IMR-90 (cell line): ENCODE data around the gene INPP4A. TPM values are rescaled to one million over a fixed set of nuclear protein-coding genes. Genes with fewer than 3 reads are reported as not detected.

Experiments
- ATAC-seq: fragments of 200-7000 bp; cut with Tn5 transposase; 2 replicates; pipeline ENCODE4 v1.9.1; 2020; ENCODE audit warnings: low read depth, mild to moderate bottlenecking, moderate library complexity
- BruUV-seq: library from RNA; stranded (reverse); fragments of 400-500 nt; replicated peaks from 2 replicates; lab custom pipeline; 2021; lab: Mats Ljungman, UMichigan
- CTCF ChIA-PET: fragments of 300-600 bp; formaldehyde crosslinking; extraction: SDS; loops from one replicate; lab custom pipeline; 2021; ENCODE audit warnings: antibody characterized with exemption; lab: Yijun Ruan, JAX
- POLR2A ChIA-PET: fragments of 300-600 bp; sonication (Branson Sonifier 250); formaldehyde crosslinking; loops from one replicate; lab custom pipeline; 2022; ENCODE audit warnings: antibody characterized with exemption; ENCODE audit not compliant: unreplicated experiment; lab: Charles Lee
- DNase-seq: peaks from one replicate; pipeline ENCODE4 v3.0.0; 2013
- H2AFZ ChIP-seq: replicated peaks from 2 replicates; pipeline ENCODE3; 2013; ENCODE audit warnings: low read length, mild to moderate bottlenecking; ENCODE audit not compliant: poor library complexity
- H2AK5ac ChIP-seq: 2 replicates; pipeline ENCODE4 v1.6.1; 2013; ENCODE audit warnings: low read depth, low read length, inconsistent platforms
- H2AK9ac ChIP-seq: replicated peaks from 2 replicates; pipeline ENCODE3; 2013; ENCODE audit warnings: mild to moderate bottlenecking, low read depth, low read length, moderate library complexity; ENCODE audit not compliant: poor library complexity
- H2BK120ac ChIP-seq: 2 replicates; pipeline ENCODE4 v1.6.1; 2013; ENCODE audit warnings: low read depth, low read length, inconsistent platforms
- H2BK15ac ChIP-seq: 3 replicates; pipeline ENCODE4 v1.6.1; 2013; ENCODE audit warnings: low read depth, low read length, inconsistent platforms
- H2BK20ac ChIP-seq: 2 replicates; pipeline ENCODE4 v1.6.1; 2013; ENCODE audit warnings: low read depth, mild to moderate bottlenecking, inconsistent platforms, low read length, moderate library complexity
- H2BK5ac ChIP-seq: 2 replicates; pipeline ENCODE4 v1.6.1; 2013; ENCODE audit warnings: mild to moderate bottlenecking, low read depth, low read length, inconsistent platforms; ENCODE audit not compliant: poor library complexity, severe bottlenecking
- H3K14ac ChIP-seq: replicated peaks from 2 replicates; pipeline ENCODE4 v1.6.1; 2013; ENCODE audit warnings: low read depth, low read length, inconsistent platforms
- H3K18ac ChIP-seq: 2 replicates; pipeline ENCODE4 v1.6.1; 2013; ENCODE audit warnings: low read depth, low read length, control low read depth
- H3K23ac ChIP-seq: 2 replicates; pipeline ENCODE4 v1.6.1; 2013; ENCODE audit warnings: low read depth, low read length, inconsistent platforms
- H3K27ac ChIP-seq: 2 replicates; pipeline ENCODE4 v1.5.1; 2013; ENCODE audit warnings: mild to moderate bottlenecking, control low read depth, low read length; ENCODE audit not compliant: insufficient read depth
- H3K27me3 ChIP-seq: 2 replicates; pipeline ENCODE4 v1.6.1; 2013; ENCODE audit warnings: low read length; ENCODE audit not compliant: control insufficient read depth, insufficient read depth
- H3K36me3 ChIP-seq: 2 replicates; pipeline ENCODE4 v1.6.1; 2013; ENCODE audit warnings: low read length, mixed read lengths; ENCODE audit not compliant: control insufficient read depth, insufficient read depth
- H3K4ac ChIP-seq: 2 replicates; pipeline ENCODE4 v1.6.1; 2013; ENCODE audit warnings: low read depth, low read length, inconsistent platforms
- H3K4me1 ChIP-seq: 2 replicates; pipeline ENCODE4 v1.6.1; 2013; ENCODE audit warnings: low read length, mixed read lengths; ENCODE audit not compliant: control insufficient read depth, insufficient read depth
- H3K4me2 ChIP-seq: 2 replicates; pipeline ENCODE4 v1.6.1; 2013; ENCODE audit warnings: low read depth, mild to moderate bottlenecking, control low read depth, low read length, moderate library complexity
- H3K4me3 ChIP-seq: 2 replicates; pipeline ENCODE4 v1.5.1; 2013; ENCODE audit warnings: low read depth, mild to moderate bottlenecking, control low read depth, low read length, moderate library complexity; ENCODE audit not compliant: insufficient read depth
- H3K56ac ChIP-seq: 2 replicates; pipeline ENCODE4 v1.6.1; 2013; ENCODE audit warnings: low read length, inconsistent platforms; ENCODE audit not compliant: insufficient read depth; ENCODE audit errors: extremely low read depth
- H3K79me1 ChIP-seq, 2 experiments: 2 replicates each; pipeline ENCODE4 v1.6.1; 2013; ENCODE audit warnings: low read length in 2 of 2, inconsistent platforms in 1 of 2, low read depth in 1 of 2
- H3K9ac ChIP-seq: 2 replicates; pipeline ENCODE4 v1.6.1; 2013; ENCODE audit warnings: low read depth, low read length, control low read depth
- H3K9me1 ChIP-seq: 2 replicates; pipeline ENCODE4 v1.6.1; 2013; ENCODE audit warnings: low read length, inconsistent platforms; ENCODE audit not compliant: insufficient read depth
- H3K9me3 ChIP-seq: 2 replicates; pipeline ENCODE4 v1.6.1; 2013; ENCODE audit warnings: low read length; ENCODE audit not compliant: control insufficient read depth, insufficient read depth
- H4K20me1 ChIP-seq: 2 replicates; pipeline ENCODE4 v1.6.1; 2013; ENCODE audit warnings: low read length, inconsistent platforms; ENCODE audit not compliant: insufficient read depth
- H4K5ac ChIP-seq: 2 replicates; pipeline ENCODE4 v1.6.1; 2013; ENCODE audit warnings: mild to moderate bottlenecking, low read depth, low read length, control low read depth
- H4K8ac ChIP-seq, 2 experiments: 2 replicates each; pipeline ENCODE4 v1.6.1; 2013; ENCODE audit warnings: low read depth in 2 of 2, low read length in 2 of 2, control low read depth in 1 of 2, inconsistent platforms in 1 of 2
- H4K91ac ChIP-seq: 2 replicates; pipeline ENCODE4 v1.6.1; 2013; ENCODE audit warnings: low read depth, low read length, inconsistent platforms; ENCODE audit not compliant: insufficient read depth
- BHLHE40 ChIP-seq: fragments of 150-350 bp; IDR thresholded peaks from 2 replicates; pipeline ENCODE4 v1.6.1; 2016; ENCODE audit warnings: mild to moderate bottlenecking, low read depth, low read length
- CEBPB ChIP-seq: IDR thresholded peaks from 2 replicates; pipeline ENCODE4 v1.6.1; 2012; ENCODE audit warnings: low read depth, low read length, improper control_type of control experiment
- CHD1 ChIP-seq: IDR thresholded peaks from 2 replicates; pipeline ENCODE4 v1.6.1; 2012; ENCODE audit warnings: low read depth, low read length, improper control_type of control experiment
- CTCF ChIP-seq: conservative IDR thresholded peaks from 2 replicates; pipeline ENCODE4 v1.5.1; 2012; ENCODE audit warnings: mild to moderate bottlenecking, low read depth, low read length, improper control_type of control experiment
- ELK1 ChIP-seq: fragments of 150-350 bp; IDR thresholded peaks from 2 replicates; pipeline ENCODE4 v1.6.1; 2016; ENCODE audit warnings: low read depth, mild to moderate bottlenecking, low read length, moderate library complexity, borderline replicate concordance
- FOS ChIP-seq: fragments of 150-350 bp; IDR thresholded peaks from 2 replicates; pipeline ENCODE4 v1.6.1; 2016; ENCODE audit warnings: low read depth, low read length
- MAFK ChIP-seq: IDR thresholded peaks from 2 replicates; pipeline ENCODE4 v1.6.1; 2012; ENCODE audit warnings: low read depth, low read length, improper control_type of control experiment
- MAZ ChIP-seq: IDR thresholded peaks from 2 replicates; pipeline ENCODE4 v1.6.1; 2012; ENCODE audit warnings: low read depth, mild to moderate bottlenecking, low read length, improper control_type of control experiment, moderate library complexity, borderline replicate concordance
- MXI1 ChIP-seq: IDR thresholded peaks from 2 replicates; pipeline ENCODE4 v1.6.1; 2012; ENCODE audit warnings: low read depth, mild to moderate bottlenecking, low read length, moderate library complexity, borderline replicate concordance
- NFE2L2 ChIP-seq: fragments of 150-350 bp; IDR thresholded peaks from 2 replicates; pipeline ENCODE4 v1.6.1; 2016; ENCODE audit warnings: low read depth, mild to moderate bottlenecking, low read length
- POLR2A ChIP-seq: IDR thresholded peaks from 2 replicates; pipeline ENCODE4 v1.6.1; 2012; ENCODE audit warnings: mild to moderate bottlenecking, low read depth, low read length
- RAD21 ChIP-seq: IDR thresholded peaks from 2 replicates; pipeline ENCODE4 v1.6.1; 2012; ENCODE audit warnings: low read length, improper control_type of control experiment
- RFX5 ChIP-seq: IDR thresholded peaks from 2 replicates; pipeline ENCODE4 v1.8.0; 2012; ENCODE audit warnings: low read depth, mild to moderate bottlenecking, low read length, moderate library complexity
- SMC3 ChIP-seq: fragments of 150-350 bp; IDR thresholded peaks from 2 replicates; pipeline ENCODE4 v1.6.1; 2016; ENCODE audit warnings: low read depth, mild to moderate bottlenecking, antibody characterized with exemption, low read length, moderate library complexity
- WGBS, 2 experiments: methylation state at CpG; one replicate each; pipeline versions ENCODE4 v1.1.5 to v1.1.7; 2013; ENCODE audit warnings: missing lambda C conversion rate in 2 of 2; ENCODE audit not compliant: insufficient read length in 1 of 2; ENCODE audit errors: extremely low coverage in 2 of 2; 5-methylcytosine and 5-hydroxymethylcytosine counted together
- dilution Hi-C: fragments of 300-500 bp; cut with HindIII; formaldehyde crosslinking; loops from one replicate; pipeline ENCODE4 v1.14.3; 2018; ENCODE audit warnings: low sequenced_read_pairs; ENCODE audit not compliant: unreplicated experiment
- in situ Hi-C: fragments of 300-500 bp; cut with MboI; formaldehyde crosslinking; loops from 3 replicates; pipeline ENCODE4 v1.14.3; 2019; ENCODE audit warnings: low sequenced_read_pairs, inconsistent platforms, mixed read lengths
- intact Hi-C: fragments of 100-400 bp; cut with micrococcal nuclease; formaldehyde crosslinking; loops from 2 replicates; pipeline ENCODE4 v1.10.0; 2022
- polyA plus RNA-seq, 3 experiments: library from polyadenylated mRNA; depleted of rRNA; stranded (reverse); fragments of >200 nt; gene quantifications; 2 replicates each; pipeline ENCODE4 v1.2.3, GENCODE V29; 2012; ENCODE audit warnings: low replicate concordance in 1 of 3
- total RNA-seq: library from RNA; depleted of rRNA; stranded (reverse); fragments of >200 nt; gene quantifications from 2 replicates; pipeline ENCODE4 v1.2.3, GENCODE V29; 2012
- TF ChIP-seq, protein P1 (sequence below): fragments of 150-350 bp; IDR thresholded peaks from 2 replicates; pipeline ENCODE4 v1.6.1; 2017; ENCODE audit warnings: mild to moderate bottlenecking, antibody characterized with exemption, low read length, low read depth

The INPP4A gene
- total and polyA plus RNA-seq, 2 of the 4 experiments (the other 2 are of a cell fraction): 14.5 to 27.1 TPM

GRCh38 chr2:98583816-98584618, 139.4 kb downstream of the INPP4A start:
- Histone ChIP-seq H3K4me3 (no peak overlapping the region), H4K91ac (no peak overlapping the region), H3K9me1 (no peaks in the 10 kb centered on the region; the same call in 1 of the 2 replicates), H3K9me3 (no peaks in the 10 kb centered on the region), H3K4ac (no peak overlapping the region), H3K27ac (no peak overlapping the region), H3K9ac (no peak overlapping the region), H3K18ac (no peak overlapping the region), H3K14ac (no peak overlapping the region), H2AK5ac (no peak overlapping the region), H2BK120ac (no peak overlapping the region), H4K5ac (no peak overlapping the region), H2BK5ac (no peak overlapping the region), H3K56ac (no peak overlapping the region), H2BK20ac (no peak overlapping the region), H3K27me3 (no peaks in the 10 kb centered on the region), H3K4me1 (no peaks in the 10 kb centered on the region), H3K4me2 (no peak overlapping the region), H3K36me3 (peaks cover 10% of the 10 kb centered on the region), H3K23ac (no peak overlapping the region), H2AK9ac (no peak overlapping the region), H4K20me1 (no peaks in the 10 kb centered on the region), H3K79me1 (no peaks in the 10 kb centered on the region), H2AFZ (no peak overlapping the region), H2BK15ac (no peak overlapping the region), H4K8ac (no peak overlapping the region)
- intact Hi-C loops (no loop called here), dilution Hi-C loops (no loop called here), in situ Hi-C loops (no loop called here)
- ChIA-PET POLR2A (no interaction called here), CTCF (interaction anchor here (0.6 kb wide), 1 partner anchor 24 kb away, joined by 4 read pairs; no protein-coding TSS in a partner anchor)
- ATAC-seq (no peak), DNase-seq (no peak)
- no TSS peak for BruUV-seq
- 100% methylated on average over 1 of the region's 10 CpGs; no CpG with 5 or more reads in 1 of the 2 experiments for WGBS, 2 experiments
- TF ChIP-seq CHD1 (no peak), CEBPB (no peak), ELK1 (no peak), MAZ (no peak), MAFK (no peak), MXI1 (no peak), BHLHE40 (no peak), POLR2A (no peak), NFE2L2 (no peak), SMC3 (no peak), FOS (no peak), CTCF (no peak), RFX5 (no peak), RAD21 (no peak)
- TF ChIP-seq, protein P1, sequence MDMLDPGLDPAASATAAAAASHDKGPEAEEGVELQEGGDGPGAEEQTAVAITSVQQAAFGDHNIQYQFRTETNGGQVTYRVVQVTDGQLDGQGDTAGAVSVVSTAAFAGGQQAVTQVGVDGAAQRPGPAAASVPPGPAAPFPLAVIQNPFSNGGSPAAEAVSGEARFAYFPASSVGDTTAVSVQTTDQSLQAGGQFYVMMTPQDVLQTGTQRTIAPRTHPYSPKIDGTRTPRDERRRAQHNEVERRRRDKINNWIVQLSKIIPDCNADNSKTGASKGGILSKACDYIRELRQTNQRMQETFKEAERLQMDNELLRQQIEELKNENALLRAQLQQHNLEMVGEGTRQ: no peak
